OCI-LY3 (cell line): Measurements from ENCODE around the gene TYSND1.

Source experiments
- H2AFZ ChIP-seq: fragments of 200-600, 300-600 bp; shearing (Covaris generic); 2 replicates; pipeline ENCODE4 v1.6.0; 2014; ENCODE audit warnings: antibody characterized with exemption, low read depth, low read length
- H3K27ac ChIP-seq: fragments of 200-600, 300-600 bp; sonication (generic); 2 replicates; pipeline ENCODE4 v1.5.1; 2014; ENCODE audit warnings: mild to moderate bottlenecking, low read length, moderate library complexity, mixed read lengths
- H3K27me3 ChIP-seq: fragments of 200-600, 300-600 bp; sonication (generic); 2 replicates; pipeline ENCODE4 v1.6.1; 2014; ENCODE audit warnings: low read depth, low read length, mixed read lengths
- H3K36me3 ChIP-seq: fragments of 200-600, 300-600 bp; sonication (generic); replicated peaks from 2 replicates; pipeline ENCODE3; 2014; ENCODE audit warnings: low read depth, low read length, mixed read lengths
- H3K4me1 ChIP-seq: fragments of 300-600, 200-600 bp; sonication (generic); 2 replicates; pipeline ENCODE4 v1.6.1; 2014; ENCODE audit warnings: low read length, mixed read lengths
- H3K4me2 ChIP-seq: fragments of 200-600, 300-600 bp; sonication (generic); 2 replicates; pipeline ENCODE4 v1.6.1; 2014; ENCODE audit warnings: low read length, mixed read lengths
- H3K4me3 ChIP-seq: fragments of 300-600, 200-600 bp; sonication (generic); 2 replicates; pipeline ENCODE4 v1.5.1; 2014; ENCODE audit warnings: antibody characterized with exemption, mild to moderate bottlenecking, low read length, moderate library complexity
- H3K79me2 ChIP-seq: fragments of 300-600, 200-600 bp; shearing (Covaris generic); 2 replicates; pipeline ENCODE4 v1.6.1; 2014; ENCODE audit warnings: mild to moderate bottlenecking, low read length, mixed read lengths
- H3K9ac ChIP-seq: fragments of 300-600, 200-600 bp; shearing (Covaris generic); 2 replicates; pipeline ENCODE4 v1.6.0; 2014; ENCODE audit warnings: mild to moderate bottlenecking, low read length, moderate library complexity
- H3K9me3 ChIP-seq: fragments of 200-600, 300-600 bp; shearing (Covaris generic); 2 replicates; pipeline ENCODE4 v1.6.1; 2014; ENCODE audit warnings: low read length, mixed read lengths; ENCODE audit not compliant: insufficient read depth
- H4K20me1 ChIP-seq: fragments of 200-600, 300-600 bp; sonication (generic); 2 replicates; pipeline ENCODE4 v1.6.1; 2016; ENCODE audit warnings: low read length, mixed read lengths; ENCODE audit not compliant: insufficient read depth
- CTCF ChIP-seq: fragments of 200-600, 300-600 bp; sonication (generic); IDR thresholded peaks from 2 replicates; pipeline ENCODE4 v1.5.1; 2014; ENCODE audit warnings: antibody characterized with exemption, low read length, low read depth
- EZH2phosphoT487 ChIP-seq: fragments of 200-600 bp; shearing (Covaris generic); IDR thresholded peaks from 2 replicates; pipeline ENCODE4 v1.6.1; 2018; ENCODE audit warnings: antibody characterized with exemption, mixed run types, low read depth

TYSND1 gene

GRCh38 chr10:70139151-70139996 lies 7.1 kb downstream of the TYSND1 start:
- H3K4me1 ChIP-seq, result no peaks in the 10 kb centered on the region
- H4K20me1 ChIP-seq, result no peaks in the 10 kb centered on the region
- peaks cover 2% of the 10 kb centered on the region; the same call in 1 of the 2 replicates for H3K79me2 ChIP-seq
- H3K27me3 ChIP-seq, result no peaks in the 10 kb centered on the region
- no peaks in the 10 kb centered on the region for H3K9me3 ChIP-seq
- no peak for TF ChIP-seq CTCF
- TF ChIP-seq EZH2phosphoT487, result no peak
- no peak overlapping the region for H3K27ac ChIP-seq
- no peak overlapping the region for H2AFZ ChIP-seq
- H3K4me3 ChIP-seq, result no peak overlapping the region
- no peak overlapping the region for H3K9ac ChIP-seq
- H3K36me3 ChIP-seq, result no peaks in the 10 kb centered on the region
- no peak overlapping the region for H3K4me2 ChIP-seq

DNA sequence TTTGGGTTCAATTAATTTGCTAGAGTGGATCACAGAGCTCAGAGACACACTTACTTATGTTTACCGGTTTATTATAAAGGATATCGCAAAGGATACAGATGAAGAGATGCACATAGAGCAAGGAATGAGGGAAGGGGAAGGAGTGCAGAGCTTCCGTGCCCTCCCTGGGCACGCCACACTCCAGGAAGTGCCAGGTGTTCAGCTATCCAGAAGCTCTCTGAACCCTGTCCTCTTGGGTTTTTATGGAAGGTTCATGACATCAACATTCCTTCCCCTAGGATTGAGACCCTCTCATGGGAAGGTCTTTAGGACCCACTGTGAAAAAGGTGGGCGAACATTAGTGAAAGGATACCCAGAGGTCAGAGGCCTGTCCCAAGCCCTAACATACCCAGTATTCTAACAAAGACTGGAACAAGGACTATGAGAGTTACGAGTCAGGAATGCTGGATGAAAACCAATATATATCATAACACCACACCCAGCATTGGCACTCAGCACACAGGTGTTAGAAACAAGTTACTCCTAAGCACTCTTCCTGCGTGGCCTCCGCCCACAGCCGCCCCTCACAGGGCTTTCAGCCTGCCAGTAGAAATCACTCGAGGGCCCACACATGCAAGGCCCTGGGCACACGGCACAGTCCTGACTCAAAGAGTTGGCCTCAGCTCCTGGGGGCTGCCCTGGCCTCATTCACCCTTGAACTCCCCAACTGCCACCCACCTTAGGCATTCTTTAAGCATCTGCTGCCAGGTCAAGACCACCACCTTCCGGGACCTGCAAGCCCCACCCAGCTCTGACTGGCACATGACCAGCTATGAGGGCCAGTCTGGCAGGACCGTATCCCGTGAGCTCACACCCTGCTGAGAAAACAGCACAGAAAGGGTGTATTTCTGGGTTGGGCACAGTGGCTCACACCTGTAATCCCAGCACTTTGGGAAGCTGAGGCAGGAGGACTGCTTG lies 8.3 kb downstream of the TYSND1 start:
- Histone ChIP-seq H3K9me3 (no peaks in the 10 kb centered on the region), H3K27ac (no peak overlapping the region), H3K4me2 (no peak overlapping the region), H3K4me1 (peaks cover 2% of the 10 kb centered on the region), H3K79me2 (no peaks in the 10 kb centered on the region), H3K4me3 (no peak overlapping the region), H2AFZ (no peak overlapping the region), H3K27me3 (no peaks in the 10 kb centered on the region), H4K20me1 (no peaks in the 10 kb centered on the region), H3K36me3 (no peaks in the 10 kb centered on the region), H3K9ac (no peak overlapping the region)
- TF ChIP-seq EZH2phosphoT487, result no peak
- no peak for TF ChIP-seq CTCF

DNA sequence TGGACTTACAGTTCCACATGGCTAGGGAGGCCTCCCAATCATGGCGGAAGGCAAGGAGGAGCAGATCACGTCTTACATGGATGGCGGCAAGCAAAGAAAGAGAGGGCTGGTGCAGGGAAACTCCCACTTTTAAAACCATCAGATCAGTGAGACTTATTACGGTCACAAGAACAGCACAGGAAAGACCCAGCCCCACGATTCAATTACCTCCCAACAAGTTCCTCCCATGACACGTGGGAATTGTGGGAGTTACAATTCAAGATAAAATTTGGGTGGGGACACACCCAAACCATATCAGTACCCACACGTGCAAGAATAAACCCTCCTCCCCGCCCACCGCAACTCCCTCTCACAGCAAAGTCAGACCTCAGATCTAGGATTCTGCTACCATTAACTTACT lies 9.4 kb downstream of the TYSND1 start:
- H3K27ac ChIP-seq, result no peak overlapping the region
- TF ChIP-seq CTCF (no peak), EZH2phosphoT487 (no peak)
- no peaks in the 10 kb centered on the region for H4K20me1 ChIP-seq
- no peak overlapping the region for H3K4me3 ChIP-seq
- no peak overlapping the region for H2AFZ ChIP-seq
- no peak overlapping the region for H3K9ac ChIP-seq
- no peaks in the 10 kb centered on the region for H3K27me3 ChIP-seq
- H3K79me2 ChIP-seq, result no peaks in the 10 kb centered on the region
- no peaks in the 10 kb centered on the region for H3K36me3 ChIP-seq
- no peak overlapping the region for H3K4me2 ChIP-seq
- peaks cover 5% of the 10 kb centered on the region for H3K4me1 ChIP-seq
- no peaks in the 10 kb centered on the region for H3K9me3 ChIP-seq

- Histone ChIP-seq H3K4me1 (peaks cover 11% of the 10 kb centered on the region), H3K27me3 (no peaks in the 10 kb centered on the region)
- TF ChIP-seq EZH2phosphoT487 (no peak), CTCF (no peak)
Observed at GRCh38 chr10:70135684-70136083, 10.8 kb downstream of the TYSND1 start.

More at GRCh38 chr10:70135684-70136083, 10.8 kb downstream of the TYSND1 start:
- H3K9me3 ChIP-seq, result no peaks in the 10 kb centered on the region
- 0 out of 2 replicates have a peak, but pooled peaks cover 2% of the 10 kb centered on the region for H3K79me2 ChIP-seq
- H3K36me3 ChIP-seq, result no peaks in the 10 kb centered on the region
- no peaks in the 10 kb centered on the region for H4K20me1 ChIP-seq
- no peak overlapping the region for H3K27ac ChIP-seq
- H3K4me3 ChIP-seq, result no peak overlapping the region
- H3K9ac ChIP-seq, result no peak overlapping the region
- H3K4me2 ChIP-seq, result no peak overlapping the region
- H2AFZ ChIP-seq, result no peak overlapping the region
